ENCODE results near the gene PPP1R1B. TPM values are rescaled to one million over a fixed set of nuclear protein-coding genes. Genes with fewer than 3 reads are reported as not detected.
A peak's percentile ranks its signal among the peaks of the same experiment; 100 is the strongest.

Gene PPP1R1B
- total and polyA plus RNA-seq, 9 of the 15 experiments (the other 6 are each of a cell fraction or from before 2014, with no cell fraction given), result 0.07 to 0.18 (median 0.10) TPM; not detected in 4

DNA sequence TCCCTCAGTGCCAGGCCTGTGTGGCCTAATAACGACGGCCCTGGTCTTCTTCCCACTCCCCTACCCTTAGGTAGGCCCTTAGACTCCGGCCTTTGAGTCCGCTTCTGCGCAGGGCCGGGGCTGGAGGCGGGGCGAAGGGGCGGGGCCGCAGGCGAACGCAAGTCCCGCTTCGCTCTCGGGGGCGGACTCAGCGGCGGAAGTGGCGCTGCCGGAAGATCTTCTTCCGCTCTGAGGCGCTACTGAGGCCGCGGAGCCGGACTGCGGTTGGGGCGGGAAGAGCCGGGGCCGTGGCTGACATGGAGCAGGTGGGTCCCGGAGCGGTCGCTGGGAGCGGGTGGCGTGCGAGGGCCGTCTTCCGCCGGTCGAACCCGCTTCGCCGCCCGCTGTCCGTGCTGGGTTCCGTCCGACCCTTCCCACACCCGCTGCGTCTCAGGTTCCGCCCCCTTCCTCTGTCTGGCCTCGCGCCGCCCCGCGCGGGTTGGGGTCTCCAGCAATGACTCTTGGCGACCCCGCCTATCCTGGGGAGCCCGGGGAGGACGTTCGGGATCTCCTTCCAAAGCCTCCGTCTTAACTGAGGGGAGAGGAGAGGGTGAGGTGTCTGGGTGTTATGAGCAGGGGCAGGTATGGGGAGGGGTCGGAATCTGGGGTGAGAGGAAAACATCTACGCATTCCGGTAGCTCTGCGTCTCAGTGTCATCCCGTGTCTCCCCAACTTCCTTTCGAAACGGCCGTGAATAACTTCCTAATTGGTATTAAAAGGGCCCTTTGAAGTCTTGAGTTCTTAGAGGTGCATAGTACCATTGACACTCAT lies 10.4 kb downstream of the PPP1R1B start, which contains the start of gene STARD3:
Gene STARD3 (plus strand): TSS at position 218 of the 810 bp plus-strand sequence. CDS start 16,388 bp downstream, outside the sequence.
- in situ Hi-C loops (cut with MboI), result no loop called here
- peaks cover 51% of the 10 kb centered on the region for H3K79me2 ChIP-seq (ENCODE audit: control insufficient read depth, insufficient read depth, low read length)
- no peak for TF ChIP-seq CHD2 (IDR thresholded peaks at IDR 0.05; ENCODE audit: low read depth, low read length)
- peak in 1 of 2 experiments; percentile 34; a peak in 1 of 4 replicates for TF ChIP-seq TEAD1 (CRISPR knock-in tag; IDR thresholded peaks at IDR 0.05)
- TF ChIP-seq NFRKB (IDR thresholded peaks at IDR 0.05; ENCODE audit: low read depth), result 0 out of 2 replicates have a peak, but pooled peaks have one; percentile 22
- peak; percentile 53; the same call in 1 of the 2 replicates for TF ChIP-seq CREB1 (IDR thresholded peaks at IDR 0.05)
- no peak for TF ChIP-seq CREB1 (CRISPR knock-in tag; IDR thresholded peaks at IDR 0.05)
- no peak; the same call in 1 of the 2 replicates for TF ChIP-seq MBD2 (IDR thresholded peaks at IDR 0.05; ENCODE audit: borderline replicate concordance, low read depth)
- no peak for TF ChIP-seq SMAD2 (IDR thresholded peaks at IDR 0.05; ENCODE audit: low read depth, low read length)
- no peak for TF ChIP-seq HMG20B (CRISPR knock-in tag; IDR thresholded peaks at IDR 0.05)
- no peak for TF ChIP-seq CAMTA2 (CRISPR knock-in tag; conservative IDR thresholded peaks at IDR 0.05)
- TF ChIP-seq NBN (IDR thresholded peaks at IDR 0.05; ENCODE audit: low read depth), result peak; percentile 47; the same call in 1 of the 2 replicates
- TF ChIP-seq ATF7 (IDR thresholded peaks at IDR 0.05), result peak; percentile 71; the same call in 1 of the 2 replicates
- 0 out of 3 replicates have a peak, but pooled peaks of 1 of the 2 experiments have one; percentile 53 for TF ChIP-seq CBX3 (IDR thresholded peaks at IDR 0.05; ENCODE audit: borderline replicate concordance in 1 of 2, low read length in 2 of 2)
- no peak for TF ChIP-seq HDAC6 (IDR thresholded peaks at IDR 0.05; ENCODE audit: low read depth, low read length)
- TF ChIP-seq, protein P1, sequence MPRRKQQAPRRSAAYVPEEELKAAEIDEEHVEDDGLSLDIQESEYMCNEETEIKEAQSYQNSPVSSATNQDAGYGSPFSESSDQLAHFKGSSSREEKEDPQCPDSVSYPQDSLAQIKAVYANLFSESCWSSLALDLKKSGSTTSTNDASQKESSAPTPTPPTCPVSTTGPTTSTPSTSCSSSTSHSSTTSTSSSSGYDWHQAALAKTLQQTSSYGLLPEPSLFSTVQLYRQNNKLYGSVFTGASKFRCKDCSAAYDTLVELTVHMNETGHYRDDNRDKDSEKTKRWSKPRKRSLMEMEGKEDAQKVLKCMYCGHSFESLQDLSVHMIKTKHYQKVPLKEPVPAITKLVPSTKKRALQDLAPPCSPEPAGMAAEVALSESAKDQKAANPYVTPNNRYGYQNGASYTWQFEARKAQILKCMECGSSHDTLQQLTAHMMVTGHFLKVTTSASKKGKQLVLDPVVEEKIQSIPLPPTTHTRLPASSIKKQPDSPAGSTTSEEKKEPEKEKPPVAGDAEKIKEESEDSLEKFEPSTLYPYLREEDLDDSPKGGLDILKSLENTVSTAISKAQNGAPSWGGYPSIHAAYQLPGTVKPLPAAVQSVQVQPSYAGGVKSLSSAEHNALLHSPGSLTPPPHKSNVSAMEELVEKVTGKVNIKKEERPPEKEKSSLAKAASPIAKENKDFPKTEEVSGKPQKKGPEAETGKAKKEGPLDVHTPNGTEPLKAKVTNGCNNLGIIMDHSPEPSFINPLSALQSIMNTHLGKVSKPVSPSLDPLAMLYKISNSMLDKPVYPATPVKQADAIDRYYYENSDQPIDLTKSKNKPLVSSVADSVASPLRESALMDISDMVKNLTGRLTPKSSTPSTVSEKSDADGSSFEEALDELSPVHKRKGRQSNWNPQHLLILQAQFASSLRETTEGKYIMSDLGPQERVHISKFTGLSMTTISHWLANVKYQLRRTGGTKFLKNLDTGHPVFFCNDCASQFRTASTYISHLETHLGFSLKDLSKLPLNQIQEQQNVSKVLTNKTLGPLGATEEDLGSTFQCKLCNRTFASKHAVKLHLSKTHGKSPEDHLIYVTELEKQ (CRISPR knock-in tag; IDR thresholded peaks at IDR 0.05), result no peak
- peak; percentile 77; the same call in 1 of the 2 replicates for TF ChIP-seq KLF13 (tag; IDR thresholded peaks at IDR 0.05; ENCODE audit: borderline replicate concordance, low read depth)
- TF ChIP-seq GTF2A2 (tag; IDR thresholded peaks at IDR 0.05), result no peak
- TF ChIP-seq, protein P2, sequence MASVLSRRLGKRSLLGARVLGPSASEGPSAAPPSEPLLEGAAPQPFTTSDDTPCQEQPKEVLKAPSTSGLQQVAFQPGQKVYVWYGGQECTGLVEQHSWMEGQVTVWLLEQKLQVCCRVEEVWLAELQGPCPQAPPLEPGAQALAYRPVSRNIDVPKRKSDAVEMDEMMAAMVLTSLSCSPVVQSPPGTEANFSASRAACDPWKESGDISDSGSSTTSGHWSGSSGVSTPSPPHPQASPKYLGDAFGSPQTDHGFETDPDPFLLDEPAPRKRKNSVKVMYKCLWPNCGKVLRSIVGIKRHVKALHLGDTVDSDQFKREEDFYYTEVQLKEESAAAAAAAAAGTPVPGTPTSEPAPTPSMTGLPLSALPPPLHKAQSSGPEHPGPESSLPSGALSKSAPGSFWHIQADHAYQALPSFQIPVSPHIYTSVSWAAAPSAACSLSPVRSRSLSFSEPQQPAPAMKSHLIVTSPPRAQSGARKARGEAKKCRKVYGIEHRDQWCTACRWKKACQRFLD (CRISPR knock-in tag; IDR thresholded peaks at IDR 0.05), result peak; percentile 59; the same call in 1 of the 2 replicates
- TF ChIP-seq ESRRA (IDR thresholded peaks at IDR 0.05; ENCODE audit: borderline replicate concordance, low read depth), result peak; percentile 44; the same call in 1 of the 2 replicates

More for the DNA sequence above, 10.4 kb downstream of the PPP1R1B start, which contains the start of gene STARD3:
- intact Hi-C loops (cut with micrococcal nuclease), result no loop called here
- Histone ChIP-seq H4K20me1 (replicated peaks; ENCODE audit: control insufficient read depth, insufficient read depth, low read length) (peaks cover 16% of the 10 kb centered on the region; the same call in 1 of the 2 replicates), H3K4me1 (replicated peaks in 1 of 2; ENCODE audit: control insufficient read depth in 2 of 2, insufficient read depth in 2 of 2, low read length in 2 of 2) (peaks cover 58% of the 10 kb centered on the region in 2 experiments), H3K27me3 (ENCODE audit: control insufficient read depth in 2 of 2, insufficient read depth in 2 of 2, low read length in 2 of 2) (no peaks in the 10 kb centered on the region), H3K27ac (ENCODE audit: extremely low read depth, low read depth, low read length) (peak within 1 kb of the TSS; percentile 91), H3K9me3 (replicated peaks; ENCODE audit: control insufficient read depth, insufficient read depth, low read depth, low read length) (no peaks in the 10 kb centered on the region), H3K4me2 (ENCODE audit: insufficient read depth, low read length) (peak within 1 kb of the TSS; percentile 94), H3K9ac (ENCODE audit: insufficient read depth in 1 of 2, low read depth in 2 of 2, low read length in 2 of 2) (peak within 1 kb of the TSS; percentile 86 to 96), H3K9me1 (ENCODE audit: control insufficient read depth, insufficient read depth, low read length) (no peaks in the 10 kb centered on the region), H2AFZ (ENCODE audit: low read depth, low read length) (peak within 1 kb of the TSS; percentile 89), H3K36me3 (ENCODE audit: control insufficient read depth, insufficient read depth, low read length) (peaks cover 11% of the 10 kb centered on the region; the same call in 2 of the 3 replicates), H3K4me3 (peak within 1 kb of the TSS; percentile 78)
- DNase-seq (ENCODE audit: extremely low read depth in 1 of 4, low spot score in 3 of 4) (peak; percentile 92 to 93 (median 92)), FAIRE-seq (peak; percentile 67), ATAC-seq (peak; percentile 94)
- ChIA-PET POLR2A (interaction anchor here (0.6 to 1.5 kb wide), 10 partner anchors 10 to 108 kb away, joined by 3 to 9 read pairs (median 4); partner anchors contain the start of gene TCAP), CTCF (ENCODE audit: low intra/inter-chr PET ratio) (no interaction called here)
- WGBS (ENCODE audit: insufficient coverage, low coverage, missing lambda C conversion rate), result 2% methylated on average over 51 of the region's 69 CpGs
- no TSS peak for BruUV-seq (replicated peaks)
